Measurements from ENCODE around the gene CBX2. TPM values are rescaled to one million over a fixed set of nuclear protein-coding genes. Genes with fewer than 3 reads are reported as not detected.
A peak's percentile ranks its signal among the peaks of the same experiment; 100 is the strongest.

The CBX2 gene
- total and polyA plus RNA-seq, 5 donors from 2014 or later, result 0.11 to 0.81 (median 0.17) TPM; not detected in 2

- H3K4me1 ChIP-seq (ENCODE audit: control insufficient read depth, insufficient read depth, low read length, poor library complexity, severe bottlenecking), result peaks cover 4% of the 10 kb centered on the region
- DNase-seq (peak in 2 of 3 donors; percentile 19 to 75), ATAC-seq (ENCODE audit: low read depth in 2 of 2) (peak in 1 of 2 donors; percentile 19)
- H3K4me3 Mint-ChIP-seq, result peak overlapping the region in 3 of 4 donors; percentile 75 to 78 (median 77)
- peaks cover 0 to 2% (median 0%) of the 10 kb centered on the region in 7 donors for H3K9me3 Mint-ChIP-seq
- H3K27ac Mint-ChIP-seq, result peak overlapping the region in 2 of 3 donors; percentile 84 to 95
- H3K4me1 Mint-ChIP-seq, result peaks cover 0 to 25% (median 6%) of the 10 kb centered on the region in 4 donors
- H3K27me3 Mint-ChIP-seq, result no peaks in the 10 kb centered on the region
- H3K27me3 ChIP-seq (ENCODE audit: control insufficient read depth, insufficient read depth, low read length), result no peaks in the 10 kb centered on the region
- H3K36me3 Mint-ChIP-seq, result no peaks in the 10 kb centered on the region
- no peak overlapping the region for H3K27ac ChIP-seq (ENCODE audit: insufficient read depth, low read length, poor library complexity, severe bottlenecking)
- peak overlapping the region; percentile 37 for H3K4me3 ChIP-seq (ENCODE audit: low read depth, low read length)
- no peaks in the 10 kb centered on the region for H3K9me3 ChIP-seq (ENCODE audit: control insufficient read depth in 2 of 2, low read length in 2 of 2)
- H3K36me3 ChIP-seq (ENCODE audit: control insufficient read depth, insufficient read depth, low read length), result no peaks in the 10 kb centered on the region
Observed at GRCh38 chr17:79732804-79733691, 44.9 kb upstream of the CBX2 start.

DNA sequence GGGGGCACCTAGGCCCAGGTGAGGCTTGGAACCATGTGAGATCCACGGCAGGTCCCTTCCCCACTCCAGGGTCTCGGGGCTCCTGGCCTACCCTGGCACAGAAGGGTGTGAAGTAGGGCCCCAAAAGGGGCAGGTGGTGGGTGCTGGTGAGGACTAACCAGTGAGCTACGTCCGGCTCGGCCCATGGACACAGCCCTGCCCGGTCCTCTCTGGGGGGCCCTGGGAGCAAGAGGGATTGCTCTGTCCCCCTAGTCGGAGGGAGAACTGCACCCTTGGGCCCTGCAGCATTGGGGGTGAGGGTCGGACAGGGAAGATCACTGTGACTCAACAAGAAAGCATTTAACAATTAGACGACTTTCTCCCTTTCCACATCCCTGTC is 44.3 kb upstream of the CBX2 start:
- Mint-ChIP-seq H3K9me3 (peaks cover 0 to 2% (median 0%) of the 10 kb centered on the region in 7 donors), H3K27ac (peak overlapping the region in 1 of 3 donors; percentile 84), H3K27me3 (no peaks in the 10 kb centered on the region), H3K4me1 (peaks cover 0 to 19% (median 3%) of the 10 kb centered on the region in 4 donors), H3K36me3 (no peaks in the 10 kb centered on the region), H3K4me3 (peak overlapping the region in 2 of 4 donors; percentile 75 to 78)
- no peaks in the 10 kb centered on the region for H3K9me3 ChIP-seq (ENCODE audit: control insufficient read depth in 2 of 2, low read length in 2 of 2)
- H3K27ac ChIP-seq (ENCODE audit: insufficient read depth, low read length, poor library complexity, severe bottlenecking), result no peak overlapping the region
- DNase-seq (no peak), ATAC-seq (ENCODE audit: low read depth in 2 of 2) (no peak)
- no peaks in the 10 kb centered on the region for H3K27me3 ChIP-seq (ENCODE audit: control insufficient read depth, insufficient read depth, low read length)
- H3K4me3 ChIP-seq (ENCODE audit: low read depth, low read length), result no peak overlapping the region
- H3K36me3 ChIP-seq (ENCODE audit: control insufficient read depth, insufficient read depth, low read length), result no peaks in the 10 kb centered on the region
- no peaks in the 10 kb centered on the region for H3K4me1 ChIP-seq (ENCODE audit: control insufficient read depth, insufficient read depth, low read length, poor library complexity, severe bottlenecking)

DNA sequence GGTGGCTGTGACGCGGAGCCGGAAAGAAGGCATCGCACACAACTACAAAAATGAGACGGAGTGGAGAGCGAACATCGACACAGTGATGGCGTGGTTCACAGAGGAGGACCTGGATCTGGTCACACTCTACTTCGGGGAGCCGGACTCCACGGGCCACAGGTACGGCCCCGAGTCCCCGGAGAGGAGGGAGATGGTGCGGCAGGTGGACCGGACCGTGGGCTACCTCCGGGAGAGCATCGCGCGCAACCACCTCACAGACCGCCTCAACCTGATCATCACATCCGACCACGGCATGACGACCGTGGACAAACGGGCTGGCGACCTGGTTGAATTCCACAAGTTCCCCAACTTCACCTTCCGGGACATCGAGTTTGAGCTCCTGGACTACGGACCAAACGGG is 42.9 kb upstream of the CBX2 start:
- Mint-ChIP-seq H3K9me3 (peaks cover 0 to 2% (median 0%) of the 10 kb centered on the region in 7 donors), H3K4me1 (peaks cover 0 to 12% (median 2%) of the 10 kb centered on the region in 4 donors), H3K27me3 (peaks cover 11% of the 10 kb centered on the region), H3K4me3 (no peak overlapping the region), H3K36me3 (no peaks in the 10 kb centered on the region), H3K27ac (no peak overlapping the region)
- no peak for DNase-seq
- no peaks in the 10 kb centered on the region for H3K27me3 ChIP-seq (ENCODE audit: control insufficient read depth, insufficient read depth, low read length)
- H3K4me3 ChIP-seq (ENCODE audit: low read depth, low read length), result no peak overlapping the region
- no peak overlapping the region for H3K27ac ChIP-seq (ENCODE audit: insufficient read depth, low read length, poor library complexity, severe bottlenecking)
- ATAC-seq (ENCODE audit: low read depth in 2 of 2), result no peak
- no peaks in the 10 kb centered on the region for H3K36me3 ChIP-seq (ENCODE audit: control insufficient read depth, insufficient read depth, low read length)
- no peaks in the 10 kb centered on the region for H3K4me1 ChIP-seq (ENCODE audit: control insufficient read depth, insufficient read depth, low read length, poor library complexity, severe bottlenecking)
- H3K9me3 ChIP-seq (ENCODE audit: control insufficient read depth in 2 of 2, low read length in 2 of 2), result no peaks in the 10 kb centered on the region

- Histone ChIP-seq H3K36me3 (ENCODE audit: control insufficient read depth, insufficient read depth, low read length) (no peaks in the 10 kb centered on the region), H3K4me3 (ENCODE audit: low read depth, low read length) (no peak overlapping the region), H3K27ac (ENCODE audit: insufficient read depth, low read length, poor library complexity, severe bottlenecking) (no peak overlapping the region), H3K27me3 (ENCODE audit: control insufficient read depth, insufficient read depth, low read length) (no peaks in the 10 kb centered on the region), H3K9me3 (ENCODE audit: control insufficient read depth in 2 of 2, low read length in 2 of 2) (no peaks in the 10 kb centered on the region), H3K4me1 (ENCODE audit: control insufficient read depth, insufficient read depth, low read length, poor library complexity, severe bottlenecking) (peaks cover 8% of the 10 kb centered on the region)
- H3K4me1 Mint-ChIP-seq, result peaks cover 0 to 18% (median 2%) of the 10 kb centered on the region in 4 donors
- DNase-seq (no peak), ATAC-seq (ENCODE audit: low read depth in 2 of 2) (no peak)
- H3K4me3 Mint-ChIP-seq, result no peak overlapping the region
- no peaks in the 10 kb centered on the region for H3K36me3 Mint-ChIP-seq
- H3K9me3 Mint-ChIP-seq, result peaks cover 0 to 2% (median 0%) of the 10 kb centered on the region in 7 donors
- no peak overlapping the region for H3K27ac Mint-ChIP-seq
- peaks cover 19% of the 10 kb centered on the region for H3K27me3 Mint-ChIP-seq
Observed at GRCh38 chr17:79737046-79737921, 40.7 kb upstream of the CBX2 start.

DNA sequence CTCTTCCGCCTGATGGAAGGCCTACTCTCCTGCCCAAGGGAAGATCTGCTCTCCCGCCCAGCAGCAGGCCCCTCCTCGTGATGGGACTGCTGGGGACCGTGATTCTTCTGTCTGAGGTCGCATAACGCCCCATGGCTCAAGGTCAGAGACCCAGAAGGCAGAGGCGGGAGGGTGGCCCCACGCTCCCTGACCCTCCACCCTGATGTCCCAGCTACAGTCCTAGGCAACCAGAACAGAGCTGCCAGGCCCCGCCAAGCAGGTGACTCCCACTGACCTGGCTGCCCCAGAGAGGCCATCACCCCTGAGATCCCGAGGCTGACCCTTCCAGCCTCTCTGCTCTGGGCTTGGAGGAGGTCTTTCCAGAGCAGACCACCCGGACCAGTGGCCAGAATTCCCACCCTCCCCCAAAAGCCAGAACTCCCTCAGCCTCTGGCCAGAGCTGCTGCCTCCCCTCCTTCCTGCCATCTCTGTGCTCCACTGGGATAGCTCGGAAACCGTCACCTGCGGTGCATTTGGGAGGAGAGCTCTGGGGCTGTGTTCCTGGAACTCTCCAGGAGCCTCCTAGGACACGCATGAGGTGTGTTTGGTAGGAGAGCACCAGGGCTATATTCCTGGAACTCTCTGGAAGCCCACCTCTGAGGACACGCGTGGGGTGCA is 39.9 kb upstream of the CBX2 start:
- H3K4me3 Mint-ChIP-seq, result no peak overlapping the region
- Histone ChIP-seq H3K36me3 (ENCODE audit: control insufficient read depth, insufficient read depth, low read length) (no peaks in the 10 kb centered on the region), H3K4me3 (ENCODE audit: low read depth, low read length) (no peak overlapping the region), H3K9me3 (ENCODE audit: control insufficient read depth in 2 of 2, low read length in 2 of 2) (no peaks in the 10 kb centered on the region), H3K27ac (ENCODE audit: insufficient read depth, low read length, poor library complexity, severe bottlenecking) (no peak overlapping the region), H3K27me3 (ENCODE audit: control insufficient read depth, insufficient read depth, low read length) (no peaks in the 10 kb centered on the region), H3K4me1 (ENCODE audit: control insufficient read depth, insufficient read depth, low read length, poor library complexity, severe bottlenecking) (peaks cover 8% of the 10 kb centered on the region)
- H3K9me3 Mint-ChIP-seq, result no peaks in the 10 kb centered on the region
- H3K4me1 Mint-ChIP-seq, result peaks cover 0 to 11% (median 1%) of the 10 kb centered on the region in 4 donors
- H3K27ac Mint-ChIP-seq, result peak overlapping the region in 1 of 3 donors; percentile 69
- DNase-seq (no peak), ATAC-seq (ENCODE audit: low read depth in 2 of 2) (no peak)
- H3K36me3 Mint-ChIP-seq, result no peaks in the 10 kb centered on the region
- peaks cover 19% of the 10 kb centered on the region for H3K27me3 Mint-ChIP-seq

DNA sequence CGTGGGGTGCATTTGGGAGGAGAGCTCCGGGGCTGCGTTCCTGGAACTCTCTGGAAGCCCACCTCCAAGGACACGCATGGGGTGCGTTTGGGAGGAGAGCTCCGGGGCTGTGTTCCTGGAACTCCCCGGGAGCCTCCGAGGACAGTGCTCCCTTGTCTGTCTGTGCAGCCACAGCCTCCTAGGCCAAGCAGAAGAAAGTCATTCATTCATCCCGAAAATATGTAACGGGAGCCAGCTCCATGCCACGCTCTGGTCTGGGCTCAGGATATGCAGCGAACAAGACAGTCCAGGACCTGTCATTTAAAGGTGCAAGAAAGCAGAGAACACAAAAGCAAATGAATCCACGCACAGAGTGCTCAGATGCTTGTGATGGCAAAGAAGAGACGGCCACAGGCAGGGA is 39.3 kb upstream of the CBX2 start:
- DNase-seq (no peak), ATAC-seq (ENCODE audit: low read depth in 2 of 2) (no peak)
- Mint-ChIP-seq H3K27me3 (peaks cover 20% of the 10 kb centered on the region), H3K9me3 (no peaks in the 10 kb centered on the region), H3K4me1 (peaks cover 0 to 6% (median 0%) of the 10 kb centered on the region in 4 donors), H3K4me3 (no peak overlapping the region), H3K27ac (no peak overlapping the region), H3K36me3 (no peaks in the 10 kb centered on the region)
- Histone ChIP-seq H3K4me3 (ENCODE audit: low read depth, low read length) (no peak overlapping the region), H3K36me3 (ENCODE audit: control insufficient read depth, insufficient read depth, low read length) (no peaks in the 10 kb centered on the region), H3K27ac (ENCODE audit: insufficient read depth, low read length, poor library complexity, severe bottlenecking) (no peak overlapping the region), H3K9me3 (ENCODE audit: control insufficient read depth in 2 of 2, low read length in 2 of 2) (no peaks in the 10 kb centered on the region), H3K27me3 (ENCODE audit: control insufficient read depth, insufficient read depth, low read length) (no peaks in the 10 kb centered on the region), H3K4me1 (ENCODE audit: control insufficient read depth, insufficient read depth, low read length, poor library complexity, severe bottlenecking) (peaks cover 8% of the 10 kb centered on the region)
